ENCODE measurements around the gene PCLO.

PCLO gene

DNA sequence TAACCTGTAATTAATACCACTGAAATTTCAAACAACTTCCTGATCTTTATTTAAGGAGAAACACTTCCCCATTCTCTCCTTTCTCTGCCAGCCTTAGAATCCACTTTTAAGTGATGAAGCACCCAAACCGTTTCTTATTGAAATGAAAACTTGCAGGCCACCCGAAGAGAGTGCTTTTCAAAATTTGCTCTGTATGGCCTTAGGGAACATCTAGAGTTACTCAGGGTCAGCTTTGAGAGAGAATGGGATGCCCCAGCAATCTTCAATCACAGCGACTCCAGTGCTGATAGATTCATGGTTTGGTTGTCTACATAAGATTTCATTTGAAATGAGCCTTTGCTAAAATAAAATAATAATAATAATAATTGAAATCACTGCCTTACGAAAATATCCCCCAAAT, 323.1 kb downstream of the PCLO start:
- no peak for DNase-seq (ENCODE audit: low read depth)
- TF ChIP-seq, protein P1, sequence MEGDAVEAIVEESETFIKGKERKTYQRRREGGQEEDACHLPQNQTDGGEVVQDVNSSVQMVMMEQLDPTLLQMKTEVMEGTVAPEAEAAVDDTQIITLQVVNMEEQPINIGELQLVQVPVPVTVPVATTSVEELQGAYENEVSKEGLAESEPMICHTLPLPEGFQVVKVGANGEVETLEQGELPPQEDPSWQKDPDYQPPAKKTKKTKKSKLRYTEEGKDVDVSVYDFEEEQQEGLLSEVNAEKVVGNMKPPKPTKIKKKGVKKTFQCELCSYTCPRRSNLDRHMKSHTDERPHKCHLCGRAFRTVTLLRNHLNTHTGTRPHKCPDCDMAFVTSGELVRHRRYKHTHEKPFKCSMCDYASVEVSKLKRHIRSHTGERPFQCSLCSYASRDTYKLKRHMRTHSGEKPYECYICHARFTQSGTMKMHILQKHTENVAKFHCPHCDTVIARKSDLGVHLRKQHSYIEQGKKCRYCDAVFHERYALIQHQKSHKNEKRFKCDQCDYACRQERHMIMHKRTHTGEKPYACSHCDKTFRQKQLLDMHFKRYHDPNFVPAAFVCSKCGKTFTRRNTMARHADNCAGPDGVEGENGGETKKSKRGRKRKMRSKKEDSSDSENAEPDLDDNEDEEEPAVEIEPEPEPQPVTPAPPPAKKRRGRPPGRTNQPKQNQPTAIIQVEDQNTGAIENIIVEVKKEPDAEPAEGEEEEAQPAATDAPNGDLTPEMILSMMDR (conservative IDR thresholded peaks at IDR 0.05; ENCODE audit: control insufficient read depth, insufficient read depth, low read depth, low read length): no peak
- no peak overlapping the region for H3K4me3 ChIP-seq (ENCODE audit: control insufficient read depth, low read depth, low read length)

DNA sequence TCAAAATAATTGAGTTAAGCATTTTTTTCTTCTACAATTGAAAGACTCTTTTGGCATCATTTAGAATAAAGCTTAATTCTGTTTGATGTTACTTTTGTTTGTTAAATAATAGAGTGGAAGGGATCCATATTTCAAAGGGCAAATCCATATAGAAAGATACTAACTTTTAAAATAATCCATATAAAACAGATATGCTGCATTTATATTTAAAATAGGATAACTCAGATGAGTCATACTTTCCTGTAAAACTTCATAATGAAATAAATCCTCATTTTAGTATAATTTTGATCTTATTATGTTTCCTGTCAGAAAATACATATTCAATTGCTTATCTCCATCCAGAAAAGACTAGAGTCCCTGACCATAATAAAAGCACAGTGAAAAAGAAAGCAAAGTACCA, 323.6 kb downstream of the PCLO start:
- TF ChIP-seq, protein P1 (conservative IDR thresholded peaks at IDR 0.05; ENCODE audit: control insufficient read depth, insufficient read depth, low read depth, low read length): no peak
- H3K4me3 ChIP-seq (ENCODE audit: control insufficient read depth, low read depth, low read length): no peak overlapping the region
- no peak for DNase-seq (ENCODE audit: low read depth)

DNA sequence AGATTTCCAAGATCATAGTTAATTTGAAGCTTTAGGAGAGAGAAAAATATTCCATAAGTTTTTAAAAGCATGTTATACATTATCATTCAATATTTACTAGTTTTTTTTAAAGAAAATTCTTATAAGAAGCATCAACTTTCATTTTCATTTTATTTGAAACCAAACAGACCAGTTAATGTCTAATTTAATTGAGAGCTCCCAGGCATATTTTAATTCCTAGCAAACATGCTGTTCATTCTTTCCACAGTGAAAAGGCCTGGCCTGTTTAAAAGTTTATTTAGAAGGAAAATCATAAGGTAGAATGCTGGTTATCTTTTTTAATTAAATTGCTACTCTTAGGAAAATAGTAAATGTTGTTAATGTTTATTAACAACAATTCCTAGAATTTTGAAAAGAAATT, 324.4 kb downstream of the PCLO start:
- TF ChIP-seq, protein P1 (conservative IDR thresholded peaks at IDR 0.05; ENCODE audit: control insufficient read depth, insufficient read depth, low read depth, low read length): no peak
- DNase-seq (ENCODE audit: low read depth): no peak
- no peak overlapping the region for H3K4me3 ChIP-seq (ENCODE audit: control insufficient read depth, low read depth, low read length)

DNA sequence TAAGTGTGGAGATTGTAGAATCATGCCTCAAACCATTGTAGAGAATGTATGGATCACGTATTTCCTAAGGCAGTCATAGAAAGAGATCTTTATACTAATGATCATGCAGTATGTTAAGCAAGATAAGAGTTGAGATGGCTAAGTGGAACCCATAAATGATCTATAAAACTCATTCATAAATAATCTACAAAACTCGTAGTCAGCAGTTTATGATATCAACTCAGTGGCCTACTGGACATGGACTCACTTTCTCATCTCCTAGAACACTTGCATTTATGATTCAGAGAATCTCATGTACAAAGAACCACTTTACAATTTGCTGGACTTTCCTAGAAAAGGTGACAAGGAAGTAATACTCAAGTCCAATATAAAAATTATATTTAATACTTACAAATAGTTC, 339.6 kb downstream of the PCLO start:
- H3K4me3 ChIP-seq (ENCODE audit: control insufficient read depth, low read depth, low read length): no peak overlapping the region
- no peak for DNase-seq (ENCODE audit: low read depth)
- TF ChIP-seq, protein P1 (conservative IDR thresholded peaks at IDR 0.05; ENCODE audit: control insufficient read depth, insufficient read depth, low read depth, low read length): no peak

DNA sequence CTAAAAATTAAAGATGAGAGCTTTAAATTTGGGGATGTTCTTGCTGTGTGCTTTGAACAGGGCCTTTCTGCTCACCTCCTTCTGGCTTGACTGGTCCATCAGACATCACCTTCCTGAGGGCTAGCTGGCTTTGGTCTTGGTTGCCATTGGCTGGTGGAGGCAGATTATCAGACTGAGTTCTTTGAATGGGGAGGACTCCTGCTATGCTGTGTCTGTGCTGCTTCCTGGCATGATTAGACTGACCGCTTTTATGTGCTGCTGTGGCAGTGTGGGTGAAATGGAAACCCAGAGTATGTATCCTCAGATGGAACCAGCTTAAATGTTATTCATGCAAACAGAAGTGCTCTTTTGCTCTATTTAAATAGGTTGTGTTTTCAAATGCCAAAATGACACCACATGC, 341.6 kb downstream of the PCLO start:
- TF ChIP-seq, protein P1 (conservative IDR thresholded peaks at IDR 0.05; ENCODE audit: control insufficient read depth, insufficient read depth, low read depth, low read length): no peak
- no peak overlapping the region for H3K4me3 ChIP-seq (ENCODE audit: control insufficient read depth, low read depth, low read length)
- no peak for DNase-seq (ENCODE audit: low read depth)

DNA sequence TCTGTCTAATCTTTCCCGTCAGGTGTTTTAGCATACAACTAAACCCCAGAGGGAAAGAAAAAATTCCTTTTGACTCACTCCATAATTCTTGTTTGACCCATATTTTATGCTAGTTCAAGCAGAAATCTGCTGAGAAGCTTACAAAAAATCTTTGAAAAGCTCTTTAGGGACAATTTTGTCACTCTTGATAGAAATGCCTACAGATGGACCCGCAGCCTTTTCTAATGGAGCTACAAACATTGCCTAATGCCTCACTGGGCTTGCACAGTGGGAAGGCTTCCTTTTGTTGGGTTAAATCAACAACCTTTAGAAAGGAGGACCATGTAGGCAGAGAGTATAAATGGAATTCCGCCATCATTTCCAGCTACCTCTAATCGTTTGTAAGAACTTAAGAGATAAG, 344.5 kb downstream of the PCLO start:
- H3K4me3 ChIP-seq (ENCODE audit: control insufficient read depth, low read depth, low read length): no peak overlapping the region
- TF ChIP-seq, protein P1 (conservative IDR thresholded peaks at IDR 0.05; ENCODE audit: control insufficient read depth, insufficient read depth, low read depth, low read length): no peak
- no peak for DNase-seq (ENCODE audit: low read depth)

DNA sequence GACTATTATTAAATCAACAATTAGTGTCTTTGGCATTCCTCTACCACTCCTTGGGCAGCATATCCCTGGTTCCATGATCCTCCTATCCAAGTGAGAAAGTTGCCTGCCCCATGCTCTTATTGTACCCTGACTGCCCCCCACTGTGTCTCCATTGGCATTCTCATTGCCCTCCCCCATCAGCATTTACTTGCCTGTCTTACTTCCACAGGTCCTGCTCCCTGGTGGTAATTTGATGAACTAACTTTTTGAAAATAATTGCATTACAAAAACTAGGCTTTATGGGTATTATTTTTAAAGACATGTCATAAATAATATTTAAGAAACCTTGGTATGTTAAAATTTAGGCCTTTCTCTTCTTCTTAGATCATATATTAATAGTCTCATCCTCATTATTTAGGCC, 346.4 kb downstream of the PCLO start:
- H3K4me3 ChIP-seq (ENCODE audit: control insufficient read depth, low read depth, low read length): no peak overlapping the region
- no peak for DNase-seq (ENCODE audit: low read depth)
- TF ChIP-seq, protein P1 (conservative IDR thresholded peaks at IDR 0.05; ENCODE audit: control insufficient read depth, insufficient read depth, low read depth, low read length): peak; percentile 14

Data from fibroblast of mammary gland (primary cell).